HG03064 (cell line): Measurements from ENCODE around the gene KCNIP1.

ENCODE experiments used
- ATAC-seq: cut with Tn5 transposase; IDR thresholded peaks from one replicate; pipeline ENCODE4 v1.9.1; 2021; ENCODE audit warnings: low read depth; ENCODE audit not compliant: unreplicated experiment

Gene KCNIP1

GRCh38 chr5:170503990-170504596, at the start of gene KCNIP1:
KCNIP1 (plus strand) TSS chr5:170504020.
- ATAC-seq = no peak

DNA sequence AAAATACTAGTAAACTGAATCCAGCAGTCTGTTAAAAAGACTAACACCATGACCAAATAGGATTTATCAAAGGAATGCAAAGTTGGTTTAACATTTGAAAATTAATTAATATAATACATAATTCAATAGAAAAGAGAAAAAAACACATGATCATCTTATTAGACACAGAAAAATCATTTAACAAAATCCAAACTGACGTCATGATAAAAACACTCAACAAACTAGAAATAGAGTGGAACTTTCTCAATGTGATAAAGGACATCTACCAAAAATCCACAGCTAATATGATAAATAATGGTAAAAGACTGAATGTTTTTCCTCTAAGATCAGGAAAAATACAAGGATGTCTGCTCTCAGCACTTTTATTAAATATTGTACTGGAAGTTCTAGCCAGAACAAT, 40.4 kb upstream of the KCNIP1 start:
- no peak for ATAC-seq

GRCh38 chr5:170464280-170465127, 39.3 kb upstream of the KCNIP1 start:
- no peak for ATAC-seq

- no peak for ATAC-seq
Measured at GRCh38 chr5:170466553-170466952, 37.3 kb upstream of the KCNIP1 start.

- no peak for ATAC-seq
Measured at GRCh38 chr5:170466988-170467707, 36.7 kb upstream of the KCNIP1 start.

DNA sequence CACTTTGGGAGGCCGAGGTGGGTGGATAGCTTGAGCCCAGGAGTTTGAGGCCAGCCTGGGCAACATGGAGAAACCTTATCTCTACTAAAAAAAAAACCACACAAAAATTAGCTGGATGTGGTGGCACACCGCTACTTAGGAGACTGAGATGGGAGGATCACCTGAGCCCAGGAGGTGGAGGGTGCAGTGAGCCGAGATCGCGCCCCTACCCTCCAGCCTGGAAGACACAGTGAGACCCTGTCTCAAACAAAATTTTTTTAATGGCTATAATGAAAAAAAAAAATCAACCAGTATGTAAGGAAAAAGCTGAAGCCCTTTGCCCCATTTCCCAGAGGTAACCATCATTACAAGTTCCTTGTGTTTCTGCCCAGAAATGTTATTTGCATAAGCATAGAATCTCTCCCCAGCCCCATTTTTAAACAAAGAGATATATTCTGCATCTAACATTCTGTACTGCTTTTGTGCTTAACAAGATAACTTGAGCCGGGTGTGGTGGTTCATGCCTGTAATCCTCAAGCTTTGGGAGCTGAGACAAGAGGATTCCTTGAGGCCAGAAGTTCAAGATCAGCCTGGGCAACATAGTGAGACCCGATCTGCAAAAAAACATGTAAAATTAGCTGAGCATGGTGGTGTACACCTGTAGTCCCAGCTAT, 35.1 kb upstream of the KCNIP1 start:
- ATAC-seq = no peak

- ATAC-seq = no peak
Measured at GRCh38 chr5:170469414-170469813, 34.4 kb upstream of the KCNIP1 start.

GRCh38 chr5:170470275-170470674, 33.5 kb upstream of the KCNIP1 start:
- ATAC-seq = no peak

DNA sequence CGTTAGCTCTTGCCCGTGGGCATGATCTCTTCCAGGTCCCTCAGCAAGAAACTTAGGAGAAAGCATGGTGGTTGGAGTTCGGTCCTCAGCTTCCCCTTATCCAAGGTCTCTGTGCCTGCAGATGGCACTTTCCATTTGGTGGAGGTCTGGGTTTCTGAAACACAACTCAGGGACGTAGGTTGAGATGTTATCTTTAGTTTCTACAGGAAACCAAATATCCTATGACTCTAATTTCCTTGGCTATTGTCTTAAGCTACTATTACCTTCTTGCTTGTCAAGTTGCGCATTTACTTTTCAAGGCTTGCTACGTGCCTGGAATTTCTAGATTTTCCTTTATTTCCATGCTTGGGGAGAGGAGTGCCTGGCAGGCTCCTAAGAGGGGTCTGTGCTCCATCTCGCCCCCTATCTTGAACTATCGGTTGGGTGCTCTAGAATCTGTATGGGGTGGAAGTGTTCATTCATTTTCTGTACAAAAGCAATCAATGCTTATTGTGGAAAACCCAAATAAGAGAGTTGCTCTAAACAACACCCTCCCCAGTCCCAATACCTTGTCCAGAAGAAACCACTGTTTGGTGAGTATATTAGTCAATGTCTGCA, 32.9 kb upstream of the KCNIP1 start:
- ATAC-seq = no peak

DNA sequence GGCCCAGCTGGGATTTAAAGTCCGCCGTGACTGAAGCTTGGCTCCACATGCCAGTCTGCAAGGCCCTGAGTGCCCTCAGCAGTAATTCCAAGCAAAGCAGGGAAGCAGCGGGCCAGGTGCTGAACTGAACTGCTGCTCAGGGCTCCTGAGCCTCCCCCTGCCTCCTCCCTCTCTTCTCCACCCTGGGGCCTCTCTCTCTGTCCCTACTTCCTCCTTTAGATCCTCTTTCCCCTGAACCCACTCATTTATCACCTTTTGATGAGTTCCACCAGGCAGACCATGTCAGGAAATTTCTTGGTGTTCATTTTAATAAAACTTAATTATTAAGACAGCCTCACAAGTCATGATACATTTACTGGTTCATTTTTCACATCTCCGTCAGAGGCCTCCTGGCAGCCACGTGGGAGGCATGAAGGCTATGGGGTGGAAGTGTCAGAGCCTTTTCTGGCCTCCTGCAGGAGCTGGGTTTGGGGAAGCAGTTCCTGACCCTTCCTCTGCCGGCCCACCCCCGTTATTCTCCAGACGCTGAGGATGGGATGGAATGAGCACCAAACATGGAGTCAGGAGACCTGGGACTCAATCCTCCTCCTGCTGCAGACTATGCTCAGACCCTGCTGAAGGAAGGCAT, 32.2 kb upstream of the KCNIP1 start:
- no peak for ATAC-seq

GRCh38 chr5:170473642-170474041, 30.2 kb upstream of the KCNIP1 start:
- ATAC-seq = no peak

DNA sequence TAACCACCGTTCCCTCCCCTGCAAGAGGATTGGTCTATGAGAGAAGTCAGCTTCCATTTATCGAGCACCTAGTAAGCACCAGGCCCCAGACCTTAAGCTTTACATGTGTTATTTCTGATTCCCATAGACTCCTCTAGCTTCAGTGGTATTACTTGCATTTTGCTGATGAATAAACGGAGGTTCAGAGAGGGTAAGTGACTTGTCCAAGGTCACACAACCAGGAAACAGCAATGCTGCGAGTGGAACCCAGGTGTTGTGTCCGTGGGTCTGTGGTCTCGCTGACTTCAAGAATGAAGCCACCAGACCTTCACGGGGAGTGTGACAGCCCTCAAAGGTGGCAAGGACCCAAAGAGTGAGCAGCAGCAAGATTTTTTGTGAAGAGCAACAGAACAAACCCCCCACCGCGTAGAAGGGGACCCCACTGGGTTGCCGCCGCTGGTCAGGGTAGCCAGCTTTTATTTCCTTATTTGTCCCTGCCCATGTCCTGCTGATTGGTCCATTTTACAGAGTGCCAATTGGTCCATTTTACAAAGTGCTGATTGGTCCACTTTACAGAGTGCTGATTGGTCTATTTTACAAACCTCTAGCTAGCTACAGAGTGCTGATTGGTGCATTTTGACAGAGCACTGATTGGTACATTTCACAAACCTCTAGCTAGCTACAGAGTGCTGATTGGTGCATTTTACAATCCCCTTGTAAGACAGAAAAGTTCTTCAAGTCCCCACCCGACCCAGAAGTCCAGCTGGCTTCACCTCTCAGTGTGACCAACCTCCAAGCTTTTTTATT, 29.1 kb upstream of the KCNIP1 start:
- no peak for ATAC-seq

GRCh38 chr5:170475294-170476000, 28.4 kb upstream of the KCNIP1 start:
- no peak for ATAC-seq

DNA sequence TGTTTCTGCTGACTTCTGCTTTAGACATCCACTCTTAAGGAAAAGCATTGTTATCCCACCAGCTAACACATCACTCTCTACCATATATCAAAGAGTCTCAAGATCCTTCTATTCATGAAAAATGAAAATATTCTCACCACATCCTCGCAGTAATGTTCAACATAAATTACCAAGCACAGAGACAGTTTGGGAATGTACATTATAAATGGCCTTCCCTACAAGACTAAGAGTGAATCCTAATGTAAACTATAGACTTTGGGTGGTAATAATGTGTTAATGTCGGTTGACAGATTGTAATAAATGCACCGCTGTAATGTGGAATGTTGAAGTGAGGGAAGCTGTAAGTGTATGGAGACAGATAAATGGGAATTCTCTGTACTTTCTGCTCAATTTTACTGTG, 27.1 kb upstream of the KCNIP1 start:
- no peak for ATAC-seq

- ATAC-seq = no peak
Measured at GRCh38 chr5:170477906-170478305, 25.9 kb upstream of the KCNIP1 start.

GRCh38 chr5:170478306-170478705, 25.5 kb upstream of the KCNIP1 start:
- no peak for ATAC-seq

DNA sequence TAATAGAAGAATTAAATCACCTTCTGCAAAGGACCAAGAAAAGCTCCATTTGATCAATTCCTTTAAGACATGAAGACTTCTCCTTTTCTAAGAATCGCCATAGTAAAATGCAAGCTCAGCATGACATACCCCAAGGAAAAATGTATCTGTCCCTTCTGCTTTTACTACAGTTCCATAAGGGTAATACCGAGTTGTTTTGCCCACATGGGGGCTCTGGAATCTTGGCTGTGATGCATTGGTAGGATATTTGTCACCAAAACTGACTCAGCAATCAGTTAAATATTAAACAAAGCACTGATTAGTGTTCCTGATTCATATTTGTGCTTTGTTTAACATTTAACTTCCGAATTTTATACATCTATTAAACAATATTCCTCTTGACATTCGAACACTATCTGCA, 24.3 kb upstream of the KCNIP1 start:
- no peak for ATAC-seq

GRCh38 chr5:170480260-170480659, 23.6 kb upstream of the KCNIP1 start:
- no peak for ATAC-seq

GRCh38 chr5:170481849-170482248, 22.0 kb upstream of the KCNIP1 start:
- ATAC-seq = no peak
